ENCODE measurements around the gene FNBP1. TPM values are rescaled to one million over a fixed set of nuclear protein-coding genes. Genes with fewer than 3 reads are reported as not detected.

The FNBP1 gene
- polyA plus RNA-seq, 2 of the 4 experiments (the other 2 are of a cell fraction): 10.6 to 15.6 TPM

DNA sequence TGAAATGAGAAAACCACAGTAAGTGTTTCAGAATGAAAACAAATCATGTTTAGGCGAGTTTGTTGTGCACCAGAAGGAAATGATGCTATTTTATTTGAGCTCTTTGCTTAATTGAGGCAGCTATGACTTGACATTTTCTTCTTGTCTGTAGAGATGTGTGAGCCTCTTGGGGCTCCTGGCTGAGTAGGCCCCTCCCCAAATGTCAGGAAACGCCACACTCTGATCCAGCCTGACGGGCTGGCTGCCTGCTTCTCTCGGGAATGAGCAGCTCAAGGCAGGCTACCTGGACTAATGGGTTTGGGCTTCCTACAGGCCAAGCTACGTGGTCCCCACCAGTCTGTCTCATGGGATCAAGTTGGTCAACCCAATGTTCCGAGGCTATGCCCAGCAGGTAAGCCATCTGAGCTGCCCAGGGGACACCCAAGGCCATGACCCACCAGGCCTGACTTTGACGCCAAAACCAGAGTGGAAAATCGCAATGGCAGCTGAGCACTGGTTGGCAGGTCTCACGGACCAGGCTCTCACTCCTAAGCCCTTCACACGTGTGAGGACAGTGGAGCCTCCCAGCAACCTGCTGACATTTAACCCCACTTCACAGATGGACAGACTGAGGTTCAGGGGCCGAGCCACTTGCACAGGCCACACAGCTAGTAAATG is 177.9 kb downstream of the FNBP1 start:
- POLR2A ChIA-PET: interaction anchor here (0.6 kb wide), 1 partner anchor 30 kb away, joined by 3 read pairs; no protein-coding TSS in a partner anchor
- Histone ChIP-seq H3K9me3 (no peaks in the 10 kb centered on the region), H3K4me1 (no peaks in the 10 kb centered on the region), H3K4me3 (no peak overlapping the region), H3K27ac (no peak overlapping the region), H3K4me2 (no peak overlapping the region)
- FAIRE-seq: no peak
- WGBS (ENCODE audit: missing lambda C conversion rate): 88% methylated on average over 8 of the region's 11 CpGs
- DNase-seq (ENCODE audit: low read depth in 1 of 2, low spot score in 1 of 2): no peak
- ATAC-seq: no peak
- TF ChIP-seq CBX2 (IDR thresholded peaks at IDR 0.05; ENCODE audit: borderline replicate concordance, low read depth) (no peak), KDM1A (IDR thresholded peaks at IDR 0.05; ENCODE audit: low read depth) (no peak)
- CTCF ChIA-PET: interaction anchor here (0.7 kb wide), 1 partner anchor 371 kb away, joined by 3 read pairs; no protein-coding TSS in a partner anchor

- TF ChIP-seq CHD2 (IDR thresholded peaks at IDR 0.05; ENCODE audit: low read length, partially characterized antibody) (no peak), RNF2 (IDR thresholded peaks at IDR 0.05; ENCODE audit: borderline replicate concordance, low read depth) (no peak), EHF (CRISPR knock-in tag; IDR thresholded peaks at IDR 0.05) (no peak), REST (IDR thresholded peaks at IDR 0.05) (no peak), TP53 (CRISPR knock-in tag; IDR thresholded peaks at IDR 0.05) (no peak), RAD21 (conservative IDR thresholded peaks at IDR 0.05 in 1 of 2, IDR thresholded peaks at IDR 0.05 in 1 of 2) (no peak), HEYL (CRISPR knock-in tag; IDR thresholded peaks at IDR 0.05) (no peak), GATA3 (IDR thresholded peaks at IDR 0.05; ENCODE audit: borderline replicate concordance) (no peak)
- no peak for DNase-seq (ENCODE audit: low read depth in 1 of 2, low spot score in 1 of 2)
- no peak overlapping the region for H3K4me3 ChIP-seq
- no peak overlapping the region for H3K27ac ChIP-seq
- H3K4me2 ChIP-seq: no peak overlapping the region
- no peaks in the 10 kb centered on the region for H3K4me1 ChIP-seq
- POLR2A ChIA-PET: no interaction called here
- no peak for ATAC-seq
- CTCF ChIA-PET: interaction anchor here (1.5 kb wide), 1 partner anchor 115 kb away, joined by 3 read pairs; no protein-coding TSS in a partner anchor
- WGBS (ENCODE audit: missing lambda C conversion rate): 83% methylated on average over 14 of the region's 14 CpGs
- FAIRE-seq: no peak
- H3K9me3 ChIP-seq: no peaks in the 10 kb centered on the region
Observed at GRCh38 chr9:129863059-129863690, 179.8 kb downstream of the FNBP1 start.

DNA sequence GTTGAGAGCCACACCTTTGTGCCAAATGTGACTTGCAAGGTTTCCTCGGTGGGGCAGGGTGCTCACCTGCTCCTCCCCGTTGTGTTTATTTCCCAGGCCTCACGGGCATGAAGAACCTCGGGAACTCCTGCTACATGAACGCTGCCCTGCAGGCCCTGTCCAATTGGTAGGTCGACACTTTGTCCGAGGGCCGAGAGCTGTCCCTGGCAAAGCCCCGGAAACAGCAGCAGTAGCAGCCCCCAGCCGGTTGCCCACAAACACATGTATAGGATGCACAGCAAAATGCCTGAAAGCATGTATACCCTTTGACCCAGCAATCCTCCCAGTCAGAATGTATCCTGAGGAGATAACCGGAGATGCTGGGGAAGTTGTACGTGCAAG is 181.6 kb downstream of the FNBP1 start:
- no peak overlapping the region for H3K4me2 ChIP-seq
- WGBS (ENCODE audit: missing lambda C conversion rate): 94% methylated on average over 12 of the region's 12 CpGs
- ChIA-PET POLR2A (no interaction called here), CTCF (interaction anchor here (1.3 to 2.4 kb wide), 2 partner anchors 10 to 24 kb away, joined by 3 to 10 read pairs; no protein-coding TSS in a partner anchor)
- FAIRE-seq (no peak), ATAC-seq (no peak), DNase-seq (ENCODE audit: low read depth in 1 of 2, low spot score in 1 of 2) (no peak)
- H3K9me3 ChIP-seq: no peaks in the 10 kb centered on the region
- H3K27ac ChIP-seq: no peak overlapping the region
- H3K4me3 ChIP-seq: no peak overlapping the region
- TF ChIP-seq SMC3 (IDR thresholded peaks at IDR 0.05) (no peak), CBX2 (IDR thresholded peaks at IDR 0.05; ENCODE audit: borderline replicate concordance, low read depth) (no peak), EP300 (IDR thresholded peaks at IDR 0.05) (no peak), FOXS1 (CRISPR knock-in tag; IDR thresholded peaks at IDR 0.05) (no peak), TFCP2L1 (CRISPR knock-in tag; IDR thresholded peaks at IDR 0.05) (no peak)
- TF ChIP-seq, protein P1, sequence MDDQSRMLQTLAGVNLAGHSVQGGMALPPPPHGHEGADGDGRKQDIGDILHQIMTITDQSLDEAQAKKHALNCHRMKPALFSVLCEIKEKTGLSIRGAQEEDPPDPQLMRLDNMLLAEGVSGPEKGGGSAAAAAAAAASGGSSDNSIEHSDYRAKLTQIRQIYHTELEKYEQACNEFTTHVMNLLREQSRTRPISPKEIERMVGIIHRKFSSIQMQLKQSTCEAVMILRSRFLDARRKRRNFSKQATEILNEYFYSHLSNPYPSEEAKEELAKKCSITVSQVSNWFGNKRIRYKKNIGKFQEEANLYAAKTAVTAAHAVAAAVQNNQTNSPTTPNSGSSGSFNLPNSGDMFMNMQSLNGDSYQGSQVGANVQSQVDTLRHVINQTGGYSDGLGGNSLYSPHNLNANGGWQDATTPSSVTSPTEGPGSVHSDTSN (IDR thresholded peaks at IDR 0.05): no peak
- TF ChIP-seq, protein P2, sequence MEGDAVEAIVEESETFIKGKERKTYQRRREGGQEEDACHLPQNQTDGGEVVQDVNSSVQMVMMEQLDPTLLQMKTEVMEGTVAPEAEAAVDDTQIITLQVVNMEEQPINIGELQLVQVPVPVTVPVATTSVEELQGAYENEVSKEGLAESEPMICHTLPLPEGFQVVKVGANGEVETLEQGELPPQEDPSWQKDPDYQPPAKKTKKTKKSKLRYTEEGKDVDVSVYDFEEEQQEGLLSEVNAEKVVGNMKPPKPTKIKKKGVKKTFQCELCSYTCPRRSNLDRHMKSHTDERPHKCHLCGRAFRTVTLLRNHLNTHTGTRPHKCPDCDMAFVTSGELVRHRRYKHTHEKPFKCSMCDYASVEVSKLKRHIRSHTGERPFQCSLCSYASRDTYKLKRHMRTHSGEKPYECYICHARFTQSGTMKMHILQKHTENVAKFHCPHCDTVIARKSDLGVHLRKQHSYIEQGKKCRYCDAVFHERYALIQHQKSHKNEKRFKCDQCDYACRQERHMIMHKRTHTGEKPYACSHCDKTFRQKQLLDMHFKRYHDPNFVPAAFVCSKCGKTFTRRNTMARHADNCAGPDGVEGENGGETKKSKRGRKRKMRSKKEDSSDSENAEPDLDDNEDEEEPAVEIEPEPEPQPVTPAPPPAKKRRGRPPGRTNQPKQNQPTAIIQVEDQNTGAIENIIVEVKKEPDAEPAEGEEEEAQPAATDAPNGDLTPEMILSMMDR (IDR thresholded peaks at IDR 0.05): no peak
- no peaks in the 10 kb centered on the region for H3K4me1 ChIP-seq
